Endothelial cell of umbilical vein (primary cell): Measurements from ENCODE around the gene SIAH3.

Experiments
- EZH2 ChIP-seq: IDR thresholded peaks from 2 replicates; pipeline ENCODE4 v1.6.1; 2012; ENCODE audit warnings: borderline replicate concordance, low read depth, mild to moderate bottlenecking, moderate library complexity, low read length, inconsistent platforms; ENCODE audit not compliant: severe bottlenecking
- JUN ChIP-seq: IDR thresholded peaks from 2 replicates; pipeline ENCODE4 v1.6.1; 2011; ENCODE audit warnings: borderline replicate concordance, low read depth; ENCODE audit not compliant: insufficient read length, insufficient read depth
- TF ChIP-seq, protein P1 (sequence below), 2 donors: IDR thresholded peaks; 1 replicate in 1 of 2; 2 replicates in 1 of 2; pipeline ENCODE4 v1.5.1; 2011; ENCODE audit warnings: low read length in 2 of 2, mild to moderate bottlenecking in 2 of 2, moderate library complexity in 2 of 2, control low read depth in 1 of 2, inconsistent platforms in 1 of 2, low read depth in 1 of 2; ENCODE audit not compliant: insufficient read depth in 1 of 2; ENCODE audit errors: extremely low read depth in 1 of 2
- TF ChIP-seq, protein P2 (sequence below): IDR thresholded peaks from 2 replicates; pipeline ENCODE4 v1.6.1; 2011; ENCODE audit not compliant: insufficient read depth, insufficient read length

DNA sequence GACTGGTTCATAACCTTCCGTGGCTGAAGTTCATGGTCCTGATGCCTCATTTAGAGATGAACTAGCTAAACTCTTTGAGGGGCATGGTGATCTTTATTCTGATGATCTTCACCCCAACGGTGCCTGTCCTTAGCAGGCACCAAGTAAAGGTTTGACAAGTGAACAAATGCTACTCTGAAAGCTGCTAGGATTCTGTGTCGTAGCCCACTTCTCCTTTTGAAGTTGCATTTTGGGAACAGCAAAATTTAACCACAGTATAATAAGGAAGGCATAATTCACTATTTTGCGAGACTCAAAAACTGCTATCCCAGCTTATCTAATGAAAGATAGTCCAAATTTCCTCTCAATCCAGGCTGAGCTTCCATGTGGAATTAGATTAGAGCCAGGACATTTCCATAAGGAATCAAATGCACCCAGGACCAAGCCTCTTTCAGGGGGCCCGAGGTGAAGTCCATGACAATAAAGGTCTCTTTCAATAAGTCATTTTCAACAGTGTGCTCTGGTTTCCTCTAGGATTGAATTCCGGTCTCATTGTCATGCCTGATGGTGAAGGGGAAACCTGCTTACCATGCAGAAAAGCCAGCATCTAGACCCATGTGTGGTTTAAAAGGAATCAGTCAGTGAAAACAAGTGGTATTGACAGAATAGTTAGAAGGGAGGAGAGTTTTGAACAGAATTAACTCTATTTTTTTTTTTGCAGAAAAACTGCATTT, 23.1 kb downstream of the SIAH3 start:
- TF ChIP-seq, protein P1, sequence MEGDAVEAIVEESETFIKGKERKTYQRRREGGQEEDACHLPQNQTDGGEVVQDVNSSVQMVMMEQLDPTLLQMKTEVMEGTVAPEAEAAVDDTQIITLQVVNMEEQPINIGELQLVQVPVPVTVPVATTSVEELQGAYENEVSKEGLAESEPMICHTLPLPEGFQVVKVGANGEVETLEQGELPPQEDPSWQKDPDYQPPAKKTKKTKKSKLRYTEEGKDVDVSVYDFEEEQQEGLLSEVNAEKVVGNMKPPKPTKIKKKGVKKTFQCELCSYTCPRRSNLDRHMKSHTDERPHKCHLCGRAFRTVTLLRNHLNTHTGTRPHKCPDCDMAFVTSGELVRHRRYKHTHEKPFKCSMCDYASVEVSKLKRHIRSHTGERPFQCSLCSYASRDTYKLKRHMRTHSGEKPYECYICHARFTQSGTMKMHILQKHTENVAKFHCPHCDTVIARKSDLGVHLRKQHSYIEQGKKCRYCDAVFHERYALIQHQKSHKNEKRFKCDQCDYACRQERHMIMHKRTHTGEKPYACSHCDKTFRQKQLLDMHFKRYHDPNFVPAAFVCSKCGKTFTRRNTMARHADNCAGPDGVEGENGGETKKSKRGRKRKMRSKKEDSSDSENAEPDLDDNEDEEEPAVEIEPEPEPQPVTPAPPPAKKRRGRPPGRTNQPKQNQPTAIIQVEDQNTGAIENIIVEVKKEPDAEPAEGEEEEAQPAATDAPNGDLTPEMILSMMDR (IDR thresholded peaks at IDR 0.05; ENCODE audit: extremely low read depth in 1 of 2, insufficient read depth in 1 of 2, low read depth in 1 of 2, low read length in 2 of 2): no peak
- no peak for TF ChIP-seq JUN
- TF ChIP-seq, protein P2, sequence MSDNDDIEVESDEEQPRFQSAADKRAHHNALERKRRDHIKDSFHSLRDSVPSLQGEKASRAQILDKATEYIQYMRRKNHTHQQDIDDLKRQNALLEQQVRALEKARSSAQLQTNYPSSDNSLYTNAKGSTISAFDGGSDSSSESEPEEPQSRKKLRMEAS: no peak
- no peak for TF ChIP-seq EZH2
